ENCODE data around the gene HDAC4.

The HDAC4 gene

DNA sequence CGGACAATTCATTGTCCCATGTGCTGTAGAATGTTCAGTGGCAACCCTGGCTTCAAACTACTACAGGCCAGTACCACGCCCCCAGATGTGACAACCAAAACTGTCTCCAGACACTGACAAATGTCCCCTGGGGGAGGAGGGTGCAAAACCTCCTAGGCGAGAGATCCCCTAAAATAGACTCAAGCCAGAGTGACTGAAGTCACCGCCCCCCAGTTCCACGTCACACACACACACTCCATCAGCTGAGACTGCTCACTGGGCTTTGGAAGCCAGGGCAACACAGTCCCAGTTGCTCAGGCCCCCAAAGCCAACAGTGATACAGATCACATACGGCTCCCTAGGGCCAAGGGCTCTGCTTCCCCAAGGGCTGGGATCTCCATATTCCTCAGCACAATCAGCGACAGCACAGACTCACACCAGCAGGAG, 19.1 kb downstream of the HDAC4 start:
- DNase-seq = no peak

DNA sequence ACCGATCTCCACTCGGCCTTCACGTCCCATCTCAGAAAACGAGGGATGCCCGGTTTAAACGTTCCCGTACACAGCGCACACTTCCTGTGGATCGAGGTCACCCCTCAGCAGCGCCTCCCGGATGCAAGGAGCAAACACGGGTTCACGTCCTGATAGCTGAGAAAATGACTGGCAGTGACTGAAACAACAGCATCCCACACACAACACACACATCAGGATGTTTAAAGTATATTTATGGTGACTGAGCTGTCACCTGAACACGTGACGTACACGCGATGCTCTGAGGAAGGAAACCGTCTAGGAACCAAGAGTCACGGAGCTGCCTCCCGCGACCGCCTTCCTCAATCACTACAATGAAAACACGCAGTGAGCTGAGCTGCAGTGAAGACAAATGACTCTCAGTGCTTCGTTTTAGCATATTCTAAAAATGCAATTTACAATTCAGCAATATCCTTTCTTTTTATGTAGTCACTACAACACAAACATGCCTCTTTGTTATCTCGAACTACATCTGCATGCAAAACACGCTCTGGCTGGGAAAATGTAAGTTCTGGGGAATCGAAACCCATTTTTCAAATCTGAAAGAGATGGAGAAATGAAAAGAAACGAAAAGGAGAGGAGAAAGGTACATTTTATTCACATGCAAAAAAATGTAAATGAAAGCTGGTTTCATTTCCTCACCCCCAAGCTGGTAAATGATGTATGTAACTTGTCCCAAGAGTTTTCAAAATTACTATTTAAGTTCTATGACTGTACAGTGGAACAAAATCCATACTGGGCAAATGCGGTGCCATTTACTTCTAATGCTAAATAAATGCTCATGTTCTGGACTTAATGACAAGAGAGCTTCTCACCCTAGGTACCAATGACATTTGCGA, 19.8 kb downstream of the HDAC4 start:
- no peak for DNase-seq

DNA sequence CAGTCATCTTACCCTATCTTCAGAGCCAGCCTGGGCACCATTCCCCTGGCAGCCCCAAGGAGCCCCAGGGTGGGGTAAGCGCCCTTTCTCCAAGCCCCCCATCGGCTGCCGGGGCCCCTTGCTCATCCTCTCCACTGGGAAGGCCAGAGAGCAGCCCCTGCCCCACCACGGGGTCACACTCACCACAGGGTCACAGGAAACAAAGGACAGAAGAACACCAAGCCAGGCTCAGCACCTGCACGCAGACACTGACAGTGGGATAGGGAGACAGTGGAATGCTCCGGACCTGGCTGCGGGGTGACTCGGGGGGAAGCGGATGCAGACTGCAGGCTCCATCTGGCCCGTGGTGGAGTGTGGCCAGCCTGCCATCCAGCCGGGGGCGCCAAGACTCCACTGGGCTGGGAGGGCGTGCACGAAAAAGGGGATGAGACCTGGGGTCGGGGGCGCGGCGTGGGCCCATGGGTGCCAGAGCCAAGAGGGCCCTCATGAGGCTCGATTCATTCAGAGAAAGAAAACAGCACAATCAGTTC, 21.1 kb downstream of the HDAC4 start:
- no peak for DNase-seq

DNA sequence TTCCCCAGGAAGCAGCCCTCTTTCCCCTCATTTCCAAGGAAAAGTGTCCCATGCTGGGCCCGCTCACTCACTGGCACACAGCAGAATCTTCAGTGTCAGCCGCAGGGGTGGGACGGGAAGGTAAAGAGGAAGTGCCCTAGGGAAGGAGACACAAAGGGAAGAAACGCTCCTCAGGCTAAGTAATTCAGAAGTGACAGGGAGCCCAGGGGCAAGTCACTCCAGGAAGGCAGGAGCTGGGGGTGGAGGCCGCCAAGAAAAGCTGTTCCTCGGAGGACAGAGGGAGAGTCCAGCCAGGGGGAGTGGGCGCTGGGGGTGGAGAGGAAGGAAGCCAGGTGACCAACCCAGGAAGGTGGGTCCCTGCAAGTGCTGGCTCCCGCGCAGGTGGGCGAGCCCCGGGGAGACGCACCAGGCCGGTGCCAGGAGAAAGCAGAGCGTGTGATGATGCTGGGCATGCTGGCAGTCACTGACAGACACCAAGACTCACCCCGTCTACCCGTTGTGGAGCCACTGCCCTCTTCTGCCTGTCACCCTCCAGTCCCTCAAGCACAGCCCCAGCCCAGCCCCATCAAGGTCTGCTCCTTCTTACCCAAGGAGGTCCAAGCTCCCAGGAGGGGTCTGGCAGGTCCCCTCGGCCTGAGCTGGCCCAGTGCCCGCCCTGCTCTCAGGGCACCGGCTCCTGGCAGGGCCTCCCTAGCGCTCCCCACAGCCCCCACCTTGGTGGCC, 21.7 kb downstream of the HDAC4 start:
- no peak for DNase-seq

DNA sequence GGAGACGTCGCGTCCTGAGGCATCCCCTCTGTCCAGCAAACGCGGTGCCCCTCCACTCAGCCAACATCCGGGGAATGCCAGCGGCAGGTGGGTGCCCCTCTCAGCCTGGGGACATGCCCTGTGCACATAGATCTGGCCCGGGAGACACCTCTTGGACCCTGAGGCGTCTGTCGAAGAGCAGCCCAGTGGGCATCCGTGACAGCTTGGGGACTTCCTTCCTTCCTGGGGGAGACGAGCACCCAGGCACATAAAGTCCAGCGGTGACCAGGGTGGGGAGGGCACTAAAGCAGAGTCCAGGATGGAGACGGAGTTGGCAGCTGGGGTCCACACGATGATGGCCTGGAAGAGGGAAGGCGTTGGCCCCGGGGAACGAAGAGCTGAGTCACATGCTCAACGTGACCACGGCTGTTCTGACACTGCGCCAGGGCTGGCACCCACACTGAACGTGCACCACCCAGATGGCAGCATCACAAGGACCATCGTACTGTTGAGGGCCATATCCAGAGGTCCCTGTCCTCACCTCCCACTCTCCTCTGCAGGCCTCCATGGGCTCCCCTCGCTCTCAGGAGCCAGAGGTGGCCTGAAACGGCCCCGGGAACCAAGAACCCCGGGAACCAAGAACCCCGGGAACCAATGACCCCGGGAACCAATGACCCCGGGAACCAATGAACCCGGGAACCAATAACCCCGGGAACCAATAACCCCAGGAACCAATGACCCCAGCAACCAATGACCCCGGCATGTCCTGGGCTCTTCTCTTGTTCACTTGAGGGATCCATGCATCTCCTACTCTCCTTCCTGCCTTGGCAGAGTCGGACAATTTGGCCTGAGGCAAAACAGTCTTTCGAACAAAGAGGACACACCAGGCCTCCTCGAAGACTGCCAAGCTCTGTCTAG, 22.6 kb downstream of the HDAC4 start:
- no peak for DNase-seq

DNA sequence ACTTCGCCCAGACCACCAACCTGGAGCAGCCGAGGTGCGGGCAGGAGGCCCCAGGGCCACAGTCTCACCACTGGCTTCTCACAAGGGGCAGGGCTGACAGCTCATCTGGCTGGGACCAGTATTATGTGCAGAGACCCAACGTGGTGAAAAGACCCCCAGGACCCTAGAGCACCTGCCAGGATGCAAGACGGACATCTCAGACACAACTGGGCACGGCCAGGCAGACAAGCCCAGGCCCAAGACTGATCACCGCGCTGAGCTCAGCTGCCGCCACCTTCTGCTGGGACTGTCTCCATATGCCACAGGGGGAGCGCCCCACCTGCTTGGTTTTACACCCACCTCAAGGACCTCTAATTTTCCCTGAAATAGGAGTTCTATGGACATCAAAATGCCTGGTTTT, 23.2 kb downstream of the HDAC4 start:
- DNase-seq = no peak

DNA sequence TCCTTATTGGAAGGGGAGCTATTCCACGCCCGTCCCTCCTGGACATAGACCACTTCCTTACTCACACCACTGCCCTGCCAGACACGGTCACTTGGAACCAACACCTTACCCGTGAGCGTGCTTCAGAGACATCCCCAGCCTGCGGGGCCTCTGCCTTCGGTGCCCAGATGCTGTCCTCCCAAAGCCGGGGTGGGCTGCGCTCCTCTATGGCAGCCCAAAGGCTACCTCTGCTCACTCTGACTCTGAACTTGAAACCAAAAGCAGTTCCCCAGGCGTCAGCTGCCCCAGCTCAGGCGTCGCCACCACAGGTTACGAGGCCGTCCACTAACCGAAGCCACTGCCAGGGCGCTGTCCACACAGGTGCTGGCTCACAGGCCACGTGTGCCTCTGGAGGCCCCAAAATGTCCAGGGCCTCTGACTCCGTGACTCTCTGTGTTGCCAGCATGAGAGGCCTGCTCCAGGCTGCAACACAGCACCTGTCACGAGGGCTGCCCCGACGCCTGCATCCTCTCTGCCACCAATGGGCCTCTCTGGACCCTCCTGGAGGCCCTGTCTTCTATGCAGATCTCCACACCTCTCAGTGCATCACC, 23.8 kb downstream of the HDAC4 start:
- DNase-seq = no peak

DNA sequence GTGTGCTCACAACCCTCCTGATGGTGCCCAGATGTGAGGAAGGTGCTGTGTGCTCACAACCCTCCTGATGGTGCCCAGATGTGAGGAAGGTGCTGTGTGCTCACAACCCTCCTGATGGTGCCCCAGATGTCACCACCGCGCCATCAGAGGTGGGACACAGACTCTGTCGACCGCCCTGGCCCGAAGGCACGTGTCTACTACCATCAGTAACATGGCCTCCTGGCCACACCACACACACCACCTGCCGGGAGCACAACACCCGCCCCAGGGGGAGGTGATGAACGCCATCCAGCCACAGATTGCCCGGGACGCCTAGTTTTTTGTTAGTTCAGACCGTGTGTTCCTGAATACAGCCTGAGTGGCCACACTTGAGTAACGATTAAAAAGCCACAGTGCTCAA, 24.5 kb downstream of the HDAC4 start:
- no peak for DNase-seq

DNA sequence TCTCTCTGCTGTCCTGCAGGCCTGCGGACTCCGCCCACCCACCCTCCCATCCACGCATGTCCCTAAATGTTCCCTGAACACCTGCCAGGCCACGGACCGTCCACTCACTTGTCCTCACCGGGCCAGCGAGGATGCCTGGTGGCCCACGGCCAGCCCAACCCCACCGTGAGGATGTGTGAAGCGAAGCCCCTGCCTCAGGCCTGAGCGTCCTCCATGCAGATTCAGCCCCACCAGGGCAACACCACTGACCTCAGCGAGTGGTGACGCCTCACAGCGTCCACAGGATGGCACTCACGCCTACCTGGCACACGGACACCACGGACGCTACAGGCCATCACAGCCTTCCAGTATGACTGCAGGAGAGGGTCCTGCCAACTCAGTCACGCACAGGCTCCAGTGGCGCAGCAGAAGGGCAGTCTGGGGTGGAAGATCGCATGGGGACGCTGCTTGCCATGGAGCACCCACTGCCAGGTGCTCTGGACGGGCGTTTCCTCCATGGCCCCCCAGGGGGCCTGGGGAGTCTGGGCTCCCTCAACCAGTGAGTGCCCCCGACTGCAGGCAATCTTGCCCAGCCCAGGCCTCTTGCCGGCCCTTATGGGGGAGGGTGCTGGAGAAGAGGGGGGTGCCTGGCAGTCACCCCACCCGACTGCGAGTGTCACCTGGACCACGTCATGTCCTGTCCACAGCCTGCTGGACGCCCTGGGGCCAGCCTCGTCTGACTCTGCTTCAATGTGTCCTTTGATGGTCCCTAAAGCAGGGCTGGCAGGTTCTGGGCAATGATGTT, 25.4 kb downstream of the HDAC4 start:
- no peak for DNase-seq

DNA sequence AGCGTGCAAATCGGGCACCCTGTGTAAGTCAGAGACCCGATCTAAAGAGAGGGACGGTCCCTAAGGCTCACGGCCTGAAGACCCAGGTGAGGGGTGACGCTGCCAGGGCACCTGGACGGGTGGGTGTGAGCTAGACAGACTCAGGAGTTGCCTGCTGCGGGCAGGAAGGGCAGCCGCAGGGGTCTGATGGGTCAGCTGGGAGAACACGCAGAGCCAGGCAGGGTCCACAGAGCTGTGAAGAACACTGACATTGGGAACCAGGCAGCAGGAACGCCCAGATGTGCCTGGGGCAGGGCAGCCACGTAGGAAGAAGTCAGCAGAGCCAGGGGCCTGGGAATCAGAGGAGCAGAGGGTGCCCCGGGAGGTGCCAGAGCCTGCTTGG, 25.9 kb downstream of the HDAC4 start:
- DNase-seq = no peak

DNA sequence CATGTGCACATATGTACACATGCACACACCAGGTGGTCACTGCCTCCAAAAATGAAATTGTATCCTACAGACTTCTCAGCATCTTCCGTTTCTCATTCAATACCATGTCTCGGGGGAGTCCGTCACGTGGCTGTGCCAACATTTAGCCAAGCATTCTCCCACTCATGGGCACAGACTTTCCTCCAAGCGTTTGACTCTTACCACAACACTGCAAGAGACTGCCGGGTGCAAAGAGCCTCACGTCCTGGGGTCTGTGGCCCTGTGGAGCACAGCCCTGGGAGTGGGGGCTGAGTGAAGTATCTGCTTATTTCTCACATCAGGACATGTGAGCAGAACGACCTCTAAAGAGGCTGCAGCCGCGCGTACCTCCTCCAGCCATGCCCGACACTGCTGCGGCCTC, 28.0 kb downstream of the HDAC4 start:
- no peak for DNase-seq

DNA sequence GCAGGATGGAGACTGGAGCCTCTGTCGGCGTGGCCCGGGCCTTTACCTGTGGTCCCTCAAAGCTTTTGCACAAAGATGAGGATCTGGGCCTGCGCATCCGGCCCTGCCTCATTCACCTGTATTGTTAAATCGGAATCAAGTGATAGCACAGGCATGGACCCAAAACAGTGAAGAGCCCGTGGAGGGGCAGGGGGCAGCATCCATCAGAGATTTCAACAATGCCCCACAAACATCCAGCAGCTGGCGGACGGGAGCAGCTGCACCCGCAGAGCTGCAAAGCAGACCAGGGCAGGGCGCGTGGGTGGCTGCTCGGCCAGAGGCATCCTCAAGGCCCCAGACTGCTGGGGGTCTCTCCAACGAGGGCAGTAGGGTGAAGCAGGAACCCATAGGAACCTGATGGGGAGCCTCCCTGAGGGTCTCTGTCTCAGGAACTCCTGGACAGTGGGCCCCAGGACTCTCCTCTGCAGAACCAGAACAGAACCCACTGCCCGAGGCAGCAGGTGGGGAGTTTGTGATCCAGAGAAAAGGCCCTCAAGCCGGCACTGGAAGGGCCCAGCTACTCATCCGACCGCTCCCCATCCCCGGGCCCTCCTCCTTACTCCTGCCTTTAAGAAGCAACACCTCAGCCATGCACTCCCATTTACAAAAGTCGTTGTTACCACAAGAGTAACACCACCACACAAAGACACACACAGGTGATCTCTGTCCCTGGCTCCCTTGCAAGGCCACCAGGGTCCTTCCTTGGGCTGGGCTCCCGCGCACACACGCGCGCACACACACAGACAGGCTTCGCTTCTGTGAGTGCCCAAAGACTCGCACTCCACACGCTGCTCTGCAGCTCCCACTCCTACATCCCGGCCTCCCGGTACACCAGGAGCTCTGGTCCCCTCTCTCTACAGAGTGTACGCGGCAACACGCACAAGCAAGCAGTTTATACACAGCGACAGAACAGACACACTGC, 28.8 kb downstream of the HDAC4 start:
- no peak for DNase-seq

DNA sequence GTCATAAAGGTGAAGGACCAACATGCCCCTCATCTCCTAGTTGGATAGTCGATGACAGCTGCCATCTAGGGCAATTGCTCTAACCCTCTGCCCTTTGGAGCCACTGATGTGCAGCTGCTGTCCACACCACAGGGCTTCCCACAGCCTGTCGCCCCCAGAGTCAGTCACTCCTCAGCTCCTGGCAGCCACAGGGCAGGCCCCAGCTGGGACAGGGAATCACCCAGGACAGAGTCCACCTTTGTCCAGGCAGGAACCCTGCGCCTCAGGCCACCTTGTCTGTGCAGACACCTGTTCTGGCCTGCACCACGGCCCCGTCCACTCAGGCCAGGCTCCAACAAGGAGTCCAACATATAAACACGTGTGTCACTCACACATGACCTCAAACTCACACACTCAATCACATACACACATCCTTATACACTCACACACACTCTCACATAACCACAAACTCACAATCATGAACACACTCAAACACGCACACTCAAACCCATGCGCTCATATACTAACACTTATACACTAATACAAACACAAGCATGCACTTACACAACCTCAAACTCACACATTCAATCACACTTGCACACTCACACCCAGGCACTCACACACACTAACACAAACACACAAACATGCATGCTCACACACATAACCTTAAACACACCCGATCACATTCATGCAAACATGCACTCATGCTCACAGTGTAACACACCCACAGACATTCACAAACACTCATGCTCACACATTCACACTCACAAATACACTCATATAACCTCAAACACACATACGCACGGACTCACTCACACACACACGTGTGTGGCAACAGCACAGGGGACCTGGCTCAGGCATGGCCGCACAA, 29.7 kb downstream of the HDAC4 start:
- no peak for DNase-seq

DNA sequence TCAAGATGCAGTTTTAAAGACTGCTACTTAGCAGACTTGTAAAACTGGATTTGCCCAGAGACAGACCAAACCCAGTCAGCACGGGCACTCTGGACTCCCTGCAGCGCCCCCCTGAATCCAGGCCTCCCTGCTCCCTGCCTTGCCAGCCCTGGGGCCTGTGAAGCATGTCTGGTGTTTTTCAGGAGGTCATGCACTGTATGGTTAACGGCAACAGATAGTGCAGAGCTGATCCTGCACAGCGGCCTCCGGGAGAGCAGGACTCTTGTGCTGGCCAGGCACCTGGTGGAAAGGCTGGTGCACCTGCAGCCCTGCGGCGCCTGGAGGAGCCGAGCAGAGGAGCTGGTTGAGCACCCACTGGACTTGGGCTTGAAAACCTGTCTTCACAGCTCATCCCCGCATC, 30.4 kb downstream of the HDAC4 start:
- no peak for DNase-seq

DNA sequence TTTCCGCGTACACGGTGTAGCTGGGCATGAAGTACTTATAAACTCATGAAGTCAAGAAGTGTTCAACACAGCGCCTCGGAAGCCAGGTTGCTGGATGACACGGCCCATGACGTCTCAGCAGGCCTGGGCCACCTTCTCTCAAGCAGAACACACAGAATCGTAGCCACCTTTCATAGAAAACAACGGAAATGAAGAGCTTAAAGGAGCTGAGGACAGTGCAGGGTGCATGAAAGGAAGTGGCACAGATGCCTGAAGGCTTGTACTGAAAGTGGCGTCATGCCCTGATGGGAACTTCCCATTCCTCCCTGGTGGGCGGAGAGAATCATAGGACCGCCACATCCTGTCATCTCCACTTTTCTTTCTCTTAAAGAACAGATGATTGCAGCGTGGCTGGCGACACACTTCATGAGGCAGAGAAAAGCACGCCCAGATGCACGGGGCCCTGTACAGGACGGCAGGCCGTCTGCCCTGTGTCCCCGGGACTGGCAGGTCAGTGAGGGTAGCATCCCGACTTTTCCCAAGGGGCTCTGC, 31.1 kb downstream of the HDAC4 start:
- no peak for DNase-seq

DNA sequence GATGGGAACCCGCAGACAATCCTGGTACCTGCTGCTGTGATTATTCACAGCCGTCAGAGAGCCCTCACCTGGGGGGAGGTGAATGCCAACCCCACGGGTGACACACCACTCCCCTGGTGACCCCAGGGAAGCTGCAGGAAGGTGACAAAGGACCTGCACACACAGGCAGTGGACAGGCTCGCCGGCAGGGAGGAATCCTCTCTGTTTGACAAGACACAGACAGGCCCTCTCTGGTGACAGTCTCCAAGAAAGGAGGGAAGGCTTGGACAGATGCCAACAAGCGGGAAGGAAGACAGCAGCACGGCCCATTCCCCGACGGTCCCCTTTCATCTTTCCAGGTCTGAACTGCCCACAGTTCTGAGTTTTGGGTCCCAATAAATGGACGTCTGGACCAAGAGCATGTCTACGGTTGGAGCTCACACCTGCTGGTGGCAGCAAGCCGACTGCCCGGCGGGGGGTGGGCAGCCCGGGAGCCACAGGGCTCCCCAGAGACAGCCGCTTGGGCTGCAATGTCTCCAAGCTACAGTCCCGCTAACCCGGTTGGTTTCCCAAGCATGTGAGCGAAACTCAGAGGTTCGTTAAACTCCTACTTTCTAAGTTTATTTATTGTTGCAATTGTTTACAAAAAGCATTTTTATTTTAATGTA, 31.8 kb downstream of the HDAC4 start:
- DNase-seq = no peak

DNA sequence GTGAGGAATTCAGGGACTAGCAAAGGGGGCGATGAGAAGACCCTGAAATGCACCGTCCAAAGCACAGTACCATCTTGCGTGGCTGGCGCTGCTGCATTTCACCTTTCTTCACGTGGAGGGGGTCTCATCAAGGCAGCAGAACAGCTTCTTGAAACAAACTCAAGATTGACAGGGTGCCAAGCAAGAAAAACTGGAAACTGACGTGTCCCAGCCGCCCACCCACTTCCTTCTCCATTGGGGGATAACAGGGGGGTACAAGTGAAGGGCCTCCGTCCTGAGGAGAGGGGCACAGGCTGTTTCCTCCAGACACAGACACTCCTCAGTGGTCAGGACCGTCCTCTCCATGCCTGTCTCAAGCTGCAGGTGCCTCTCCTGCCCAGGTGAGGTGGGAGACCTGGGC, 32.5 kb downstream of the HDAC4 start:
- no peak for DNase-seq

DNA sequence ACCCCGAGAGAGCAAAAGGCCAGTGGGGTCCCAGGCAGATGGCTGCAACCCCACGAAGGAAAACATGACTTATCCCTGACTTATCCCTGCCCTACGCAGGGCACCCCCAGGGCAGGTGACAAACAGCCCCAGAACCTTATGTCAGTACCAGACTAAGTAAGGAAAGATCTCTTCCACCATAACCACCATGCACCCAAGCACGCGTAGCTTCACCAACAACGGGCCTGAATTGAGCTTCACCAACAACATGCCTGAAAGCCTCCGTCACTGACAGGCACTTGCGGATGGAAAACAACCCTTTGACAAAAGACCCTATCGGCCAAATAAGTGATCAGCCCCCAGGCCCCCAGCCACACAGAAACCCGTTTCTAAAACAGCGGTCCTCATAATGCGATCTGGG, 34.1 kb downstream of the HDAC4 start:
- no peak for DNase-seq

Data from RPMI8226 (cell line).